Embryonic facial prominence (tissue), 1 donor: ENCODE data around the gene FBXO31.
A peak's percentile ranks its signal among the peaks of the same experiment; 100 is the strongest.

ENCODE experiments used
- DNase-seq: peaks from one replicate; pipeline ENCODE4 v3.0.0-alpha.2; 2016; ENCODE audit errors: extremely low spot score

The FBXO31 gene

GRCh38 chr16:87383505-87384161, at the start of gene FBXO31:
FBXO31 (minus strand) TSS chr16:87383776; CDS start chr16:87383744, 32 bp downstream.
- DNase-seq = peak; percentile 83

GRCh38 chr16:87432330-87432915, 48.8 kb upstream of the FBXO31 start:
- no peak for DNase-seq

- DNase-seq = no peak
Observed at GRCh38 chr16:87431926-87432325, 48.4 kb upstream of the FBXO31 start.

- DNase-seq = no peak
Observed at GRCh38 chr16:87426423-87427215, 43.0 kb upstream of the FBXO31 start.

GRCh38 chr16:87425941-87426340, 42.4 kb upstream of the FBXO31 start:
- DNase-seq = no peak

- DNase-seq = no peak
Observed at GRCh38 chr16:87424266-87424665, 40.7 kb upstream of the FBXO31 start.

GRCh38 chr16:87423429-87423828, 39.9 kb upstream of the FBXO31 start:
- no peak for DNase-seq

GRCh38 chr16:87422106-87422505, 38.5 kb upstream of the FBXO31 start:
- no peak for DNase-seq

- no peak for DNase-seq
Observed at GRCh38 chr16:87421003-87421912, 37.7 kb upstream of the FBXO31 start.

- no peak for DNase-seq
Observed at GRCh38 chr16:87420026-87421002, 36.7 kb upstream of the FBXO31 start.

- DNase-seq = no peak
Observed at GRCh38 chr16:87418644-87419043, 35.1 kb upstream of the FBXO31 start.

GRCh38 chr16:87418216-87418615, 34.6 kb upstream of the FBXO31 start:
- DNase-seq = no peak

GRCh38 chr16:87417528-87417910, 33.9 kb upstream of the FBXO31 start:
- no peak for DNase-seq

- DNase-seq = peak; percentile 54
Observed at GRCh38 chr16:87416826-87417527, 33.4 kb upstream of the FBXO31 start.

- DNase-seq = no peak
Observed at GRCh38 chr16:87415441-87415840, 31.9 kb upstream of the FBXO31 start.

GRCh38 chr16:87414251-87414680, 30.7 kb upstream of the FBXO31 start:
- no peak for DNase-seq

GRCh38 chr16:87412996-87413421, 29.4 kb upstream of the FBXO31 start:
- DNase-seq = no peak

- DNase-seq = no peak
Observed at GRCh38 chr16:87412371-87412995, 28.9 kb upstream of the FBXO31 start.
